ENCODE results near the gene PRF1. TPM values are rescaled to one million over a fixed set of nuclear protein-coding genes. Genes with fewer than 3 reads are reported as not detected.
"Not testable (repeated sequence)": the region's sequence is repeated elsewhere in the genome, so short reads cannot be mapped to it uniquely, and the experiment has no call there.

The PRF1 gene
- total RNA-seq, 1 donor from 2014 or later, result 7.5 TPM

DNA sequence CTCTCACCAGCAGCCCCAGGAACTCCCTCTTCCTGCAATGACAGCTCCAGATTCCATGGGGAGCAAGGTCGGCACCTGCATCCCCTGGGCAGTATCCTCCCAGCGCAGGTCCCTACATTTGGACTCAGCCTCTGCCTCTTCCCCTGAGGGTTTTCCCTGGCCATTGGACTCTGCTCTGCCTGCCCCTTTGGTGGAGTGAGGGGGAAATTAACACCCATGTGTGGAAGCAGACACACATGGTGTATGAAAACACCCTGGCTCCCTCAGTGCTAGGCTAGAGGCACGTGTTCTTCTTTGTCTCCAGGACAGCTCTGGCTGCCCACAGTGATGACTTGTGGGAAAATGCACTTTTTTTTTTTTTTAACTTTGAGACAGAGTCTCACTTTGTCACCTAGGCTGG lies 8.4 kb downstream of the PRF1 start:
- no peak for DNase-seq (ENCODE audit: low spot score)

DNA sequence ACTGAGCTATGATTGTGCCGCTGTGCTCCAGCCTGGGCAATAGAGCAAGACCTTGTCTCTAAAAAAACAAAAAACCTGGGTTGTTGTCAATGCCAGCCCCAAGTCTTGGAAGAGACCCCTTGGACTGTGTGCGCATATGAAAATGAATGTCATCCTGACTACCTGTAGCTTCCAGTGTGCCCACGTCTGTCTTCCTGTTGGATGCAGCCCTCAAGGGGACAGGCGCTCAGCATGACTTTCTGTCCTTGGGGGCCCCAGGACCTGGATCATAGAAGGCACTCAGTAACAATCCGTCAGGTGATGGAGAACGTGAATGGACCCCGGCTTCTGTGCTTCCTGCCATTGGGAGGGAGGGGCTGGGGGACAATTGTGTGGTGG lies 9.0 kb downstream of the PRF1 start:
- no peak for DNase-seq (ENCODE audit: low spot score)

DNA sequence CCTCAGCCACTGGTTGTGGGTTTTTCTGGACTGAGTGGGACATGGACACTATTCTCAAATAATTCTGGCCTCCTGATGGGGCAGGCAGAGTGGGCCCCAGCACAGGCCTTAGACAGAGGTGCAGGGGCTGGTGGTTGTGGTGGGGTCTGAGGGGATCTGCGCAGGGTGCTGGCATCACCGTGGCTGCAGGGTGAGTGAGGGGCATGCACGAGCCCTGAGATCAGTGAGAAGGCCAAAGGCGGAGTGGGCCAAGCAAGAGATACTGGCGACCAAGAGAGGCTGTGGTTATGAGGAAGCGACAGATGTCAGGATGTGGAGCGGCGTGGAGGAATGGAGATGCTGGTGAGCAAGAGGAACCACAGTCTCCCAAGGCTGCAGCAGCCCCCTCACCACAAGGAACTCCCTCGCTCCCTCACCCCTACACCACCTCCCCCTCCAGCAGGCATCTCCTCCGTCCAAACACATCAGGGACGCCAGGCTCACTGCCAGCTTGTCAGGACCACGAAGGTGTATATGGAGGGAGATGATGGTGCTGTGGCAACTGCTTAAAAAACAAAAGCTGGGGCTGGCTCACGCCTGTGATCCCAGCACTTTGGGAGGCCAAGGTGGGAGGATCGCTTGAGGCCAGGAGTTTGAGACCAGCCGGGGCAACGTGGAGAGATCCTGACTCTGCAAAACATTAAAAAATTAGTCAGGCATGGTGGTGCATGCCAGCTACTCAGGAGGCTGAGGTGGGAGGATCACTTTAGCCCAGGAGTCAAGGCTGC lies 9.6 kb downstream of the PRF1 start:
- DNase-seq (ENCODE audit: low spot score), result no peak

DNA sequence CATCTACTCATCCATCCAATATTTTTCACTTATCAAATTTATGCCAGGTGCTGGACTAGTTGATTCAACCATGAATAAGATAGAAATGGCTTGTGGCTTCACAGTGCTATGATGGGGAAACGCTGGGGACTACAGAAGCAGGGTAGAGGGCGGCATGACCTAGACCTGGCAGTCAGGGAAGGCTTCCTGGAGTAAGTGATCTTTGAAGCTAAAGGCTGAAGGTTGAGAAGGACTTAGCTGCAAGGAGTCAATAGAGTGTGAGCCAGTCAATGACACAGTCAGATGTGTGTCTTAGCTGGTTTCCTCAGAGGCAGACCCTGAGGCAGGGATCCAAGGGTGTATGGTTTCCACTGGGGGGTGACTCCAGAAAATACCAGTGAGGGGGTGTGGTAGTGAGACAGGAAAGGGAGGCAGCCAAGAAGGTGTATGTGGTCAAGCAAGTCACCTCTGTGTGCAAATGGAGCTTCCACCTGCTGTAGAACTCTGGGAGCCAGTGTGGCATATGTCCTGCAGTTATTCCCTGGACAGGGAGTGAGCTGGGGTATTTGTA lies 10.3 kb downstream of the PRF1 start:
- no peak for DNase-seq (ENCODE audit: low spot score)

DNA sequence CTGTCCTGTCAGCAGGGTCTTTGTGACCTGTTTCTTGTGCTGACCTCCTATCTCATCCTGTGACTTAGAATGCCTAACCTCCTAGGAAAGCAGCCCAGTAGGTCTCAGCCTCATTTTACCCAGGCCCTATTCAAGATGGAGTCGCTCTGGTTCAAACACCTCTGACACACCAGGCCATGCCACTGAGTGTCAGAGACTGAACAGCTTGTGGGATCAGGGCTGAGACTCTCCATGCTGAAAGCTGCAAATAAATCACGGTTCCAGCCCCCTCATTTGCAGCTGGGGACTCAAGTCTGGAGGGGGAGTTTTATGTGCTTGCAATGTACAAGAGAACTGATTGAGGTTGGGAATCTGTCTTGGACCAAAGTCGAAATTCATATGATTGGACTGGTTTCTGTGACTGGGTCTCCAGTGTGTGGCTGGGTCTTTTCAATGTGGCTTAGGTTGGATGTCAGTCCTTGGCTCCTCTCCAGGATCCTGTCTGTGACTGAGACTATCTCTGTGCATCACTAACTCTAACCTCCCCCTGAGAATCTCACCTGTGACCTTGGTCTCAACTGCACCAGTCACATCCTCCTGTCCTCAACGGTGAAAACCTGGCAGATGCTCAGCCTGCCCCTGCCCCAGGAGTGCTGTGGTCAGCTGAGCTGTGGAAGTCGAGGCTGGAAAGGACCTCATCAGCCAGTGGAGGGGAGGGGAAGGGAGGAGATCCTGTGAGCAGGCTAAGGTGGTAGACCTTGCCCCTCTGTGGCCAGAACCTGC lies 11.7 kb downstream of the PRF1 start:
- DNase-seq (ENCODE audit: low spot score), result no peak

DNA sequence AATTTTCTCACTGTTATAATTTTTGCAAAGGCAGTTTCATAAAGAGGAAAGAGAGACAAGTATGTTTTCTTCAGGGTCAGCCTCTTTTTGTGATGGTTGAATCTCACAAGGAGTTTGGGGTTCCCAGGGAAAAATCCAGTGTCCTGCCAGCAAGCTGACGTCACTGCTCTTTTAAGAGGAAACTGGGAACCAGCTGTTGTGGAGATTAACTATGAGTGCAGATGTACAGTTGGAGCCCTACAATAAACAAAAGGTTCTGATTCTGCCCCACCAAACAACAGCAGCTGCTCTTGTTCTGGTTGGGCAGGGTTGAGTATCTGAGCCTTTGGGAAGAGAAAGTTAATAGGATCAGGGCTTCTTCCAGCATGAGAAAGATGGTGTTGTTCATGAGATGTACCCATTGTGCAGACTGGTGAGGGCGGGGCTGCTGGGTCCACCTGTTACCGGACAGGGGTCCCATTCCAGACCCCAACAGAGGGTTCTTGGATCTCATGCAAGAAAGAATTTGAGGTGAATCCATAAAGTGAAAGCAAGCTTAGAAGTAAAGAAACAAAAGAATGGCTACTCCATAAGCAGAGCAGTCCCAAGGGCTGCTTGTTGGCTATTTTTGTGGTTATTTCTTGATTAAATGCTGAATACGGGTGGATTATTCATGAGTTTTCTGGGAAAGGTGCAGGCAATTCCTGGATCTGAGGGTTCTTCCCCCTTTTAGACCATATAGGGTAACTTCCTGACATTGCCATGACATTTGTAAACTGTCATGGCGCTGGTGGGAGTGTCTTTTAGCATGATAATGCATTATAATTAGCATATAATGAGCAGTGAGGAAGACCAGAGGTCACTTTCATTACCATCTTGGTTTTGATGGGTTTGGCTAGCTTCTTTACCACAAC lies 12.5 kb downstream of the PRF1 start:
- DNase-seq (ENCODE audit: low spot score), result peak; percentile 74

DNA sequence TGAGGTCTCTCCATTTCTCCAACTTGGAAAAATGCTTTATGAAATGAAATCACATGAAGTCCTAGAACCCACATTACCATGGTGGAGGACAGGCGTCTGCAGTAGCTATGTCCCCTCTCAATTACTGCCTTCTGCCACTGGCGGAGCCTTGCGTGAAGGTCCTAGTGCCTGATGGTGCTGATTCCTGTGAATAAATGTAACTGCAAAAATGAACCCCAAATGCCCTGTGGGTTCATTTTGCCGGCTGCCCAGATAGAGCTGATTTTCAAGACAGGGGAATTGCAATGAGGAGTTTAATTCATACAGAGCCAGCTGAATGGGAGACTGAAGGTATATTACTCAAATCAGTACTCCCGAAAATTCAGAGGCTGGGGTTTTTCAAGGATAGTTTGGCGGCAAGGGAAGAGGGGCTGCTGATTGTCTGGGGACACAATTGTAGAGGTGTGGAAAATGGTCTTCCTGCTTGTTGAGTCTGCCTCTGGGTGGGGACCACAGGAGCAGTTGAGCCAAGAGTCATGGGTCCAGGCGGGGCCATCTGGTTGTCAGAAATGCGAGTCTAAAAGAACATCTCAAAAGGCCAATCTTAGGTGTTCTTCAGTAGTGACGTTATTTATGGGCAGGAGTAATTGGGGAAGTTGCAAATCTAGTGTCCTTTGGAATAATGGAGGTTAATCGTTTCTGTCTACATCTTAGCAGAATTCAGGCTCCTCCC lies 13.5 kb downstream of the PRF1 start:
- no peak for DNase-seq (ENCODE audit: low spot score)

DNA sequence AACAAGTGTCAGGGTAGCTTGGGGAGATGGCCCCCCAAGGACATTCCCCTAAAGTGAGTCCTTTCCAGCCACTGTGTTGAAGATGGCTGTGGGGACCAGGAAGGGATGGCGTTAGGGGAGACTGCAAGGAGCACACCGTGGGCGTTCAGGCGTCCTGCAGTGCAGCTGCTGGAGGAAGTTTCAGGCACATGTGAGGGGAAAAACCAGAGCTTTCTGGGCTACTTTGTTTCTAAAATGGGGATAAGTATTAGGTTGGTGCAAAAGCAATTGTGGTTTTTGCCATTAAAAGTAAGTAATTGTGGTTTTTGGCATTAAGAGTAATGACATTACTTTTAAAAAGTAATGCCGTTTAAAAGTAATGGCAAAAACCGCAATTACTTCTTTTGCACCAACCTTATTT lies 14.3 kb downstream of the PRF1 start:
- DNase-seq (ENCODE audit: low spot score), result no peak

DNA sequence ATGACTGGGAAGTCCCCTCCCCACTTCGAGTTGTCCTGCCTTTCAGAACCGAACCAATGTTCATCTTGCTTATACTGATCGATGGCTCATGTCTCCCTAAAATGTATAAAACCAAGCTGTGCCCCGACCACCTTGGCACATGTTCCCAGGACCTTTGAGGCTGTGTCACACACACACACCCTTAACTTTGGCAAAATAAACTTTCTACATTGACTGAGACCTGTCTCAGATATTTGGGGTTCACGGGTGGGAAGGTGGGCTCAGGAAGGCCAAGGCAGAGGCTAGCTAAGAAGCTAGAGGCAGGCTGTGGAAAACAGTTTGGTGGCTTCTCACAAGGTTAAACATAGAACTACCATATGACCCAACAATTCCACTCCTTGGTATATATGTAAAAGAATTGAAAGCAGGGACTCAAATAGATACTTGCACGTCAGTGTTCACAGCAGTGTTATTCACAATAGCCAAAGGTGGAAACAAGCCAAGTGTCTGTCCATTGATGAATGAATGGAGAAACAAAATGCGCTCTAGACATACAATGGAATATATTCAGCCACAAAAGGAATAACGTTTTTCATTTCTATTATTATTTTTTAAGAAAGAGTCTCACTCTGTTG lies 15.4 kb downstream of the PRF1 start:
- DNase-seq (ENCODE audit: low spot score), result no peak

DNA sequence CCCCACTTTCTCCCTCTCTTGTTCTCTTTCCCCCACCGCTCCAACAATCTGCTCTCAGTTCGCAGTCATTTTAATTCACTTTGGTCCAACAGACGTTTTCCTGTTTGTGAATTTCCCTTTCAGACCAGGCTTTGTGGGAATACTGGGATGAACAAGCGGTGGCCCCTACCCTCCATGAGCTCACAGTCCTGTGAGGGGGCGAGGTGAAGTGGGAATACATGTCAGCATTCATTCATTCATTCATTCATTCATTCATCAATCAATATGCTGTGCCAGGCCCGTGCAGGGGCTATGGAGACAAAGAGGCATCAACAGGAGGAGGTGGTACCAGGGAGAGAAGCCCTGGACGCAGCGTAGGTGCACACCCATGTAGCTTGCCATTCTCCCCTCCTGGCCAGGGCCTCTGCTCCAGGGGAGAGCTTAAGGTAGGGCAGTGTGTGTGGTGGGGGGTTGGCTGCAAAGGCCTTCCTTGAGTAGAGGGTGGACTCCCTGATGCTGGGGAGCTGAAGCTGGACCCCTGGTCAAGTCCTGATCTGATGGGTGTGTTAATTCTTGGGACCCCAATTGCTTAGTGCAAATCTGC lies 16.1 kb downstream of the PRF1 start:
- no peak for DNase-seq (ENCODE audit: low spot score)

DNA sequence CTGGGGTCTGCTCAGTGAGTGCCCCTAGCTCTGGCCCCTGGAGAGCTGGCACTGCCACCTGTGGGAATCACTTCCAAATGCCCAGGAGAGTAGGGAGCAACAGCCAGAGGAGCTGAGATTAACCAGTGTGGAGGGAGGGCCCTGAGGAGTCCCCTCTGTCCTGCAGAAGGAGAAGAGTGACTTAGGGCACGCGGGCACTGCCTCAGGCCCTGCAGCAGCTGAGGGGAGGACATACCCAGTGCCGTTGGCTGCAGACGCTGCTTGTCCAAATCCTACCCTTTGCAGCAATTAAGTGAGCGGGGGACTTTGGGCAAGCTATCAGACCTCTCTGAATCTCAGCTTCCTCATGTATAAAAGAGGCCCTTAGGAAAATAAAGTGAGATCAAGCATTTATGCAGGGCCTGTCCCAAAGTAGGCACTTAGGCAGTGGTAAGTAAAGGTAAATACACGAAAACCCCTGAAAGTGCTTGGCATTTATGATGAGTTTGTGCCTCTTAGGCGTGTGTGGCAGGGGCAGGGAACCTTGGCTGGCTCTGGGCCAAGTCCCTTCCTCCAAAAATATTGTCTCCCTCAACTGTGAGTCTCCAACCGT lies 16.9 kb downstream of the PRF1 start:
- no peak for DNase-seq (ENCODE audit: low spot score)

DNA sequence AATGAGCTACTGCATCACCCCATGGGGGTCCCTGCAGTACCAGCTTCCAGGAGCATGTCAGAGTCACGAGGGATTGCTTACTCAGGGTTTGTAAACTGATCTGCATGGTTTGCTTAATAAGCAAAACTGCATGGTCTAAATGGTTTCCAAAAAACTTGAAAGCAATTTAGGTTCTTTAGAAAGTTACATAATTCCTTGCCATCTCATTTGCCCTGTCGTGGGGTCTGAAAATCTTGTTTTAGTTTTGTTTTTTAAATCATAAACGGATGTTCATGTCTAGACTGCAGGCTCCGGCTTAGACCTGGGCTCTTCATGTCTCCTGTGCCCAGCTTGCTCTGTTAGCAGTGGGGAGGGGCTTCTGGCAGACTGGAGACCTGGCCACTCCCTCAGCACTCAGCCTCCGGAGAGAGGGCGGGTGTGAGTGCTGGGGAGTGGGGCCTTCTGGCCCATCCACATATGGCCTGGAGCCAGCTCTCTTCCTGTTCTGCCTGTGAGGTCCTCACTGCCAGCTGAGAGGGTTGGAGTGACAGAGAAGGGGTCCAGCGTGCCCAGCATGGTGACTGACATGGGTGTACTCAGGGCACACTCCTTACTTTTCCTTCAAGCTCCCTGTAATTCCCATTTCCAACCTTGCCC lies 17.5 kb downstream of the PRF1 start:
- peak; percentile 79 for DNase-seq (ENCODE audit: low spot score)

DNA sequence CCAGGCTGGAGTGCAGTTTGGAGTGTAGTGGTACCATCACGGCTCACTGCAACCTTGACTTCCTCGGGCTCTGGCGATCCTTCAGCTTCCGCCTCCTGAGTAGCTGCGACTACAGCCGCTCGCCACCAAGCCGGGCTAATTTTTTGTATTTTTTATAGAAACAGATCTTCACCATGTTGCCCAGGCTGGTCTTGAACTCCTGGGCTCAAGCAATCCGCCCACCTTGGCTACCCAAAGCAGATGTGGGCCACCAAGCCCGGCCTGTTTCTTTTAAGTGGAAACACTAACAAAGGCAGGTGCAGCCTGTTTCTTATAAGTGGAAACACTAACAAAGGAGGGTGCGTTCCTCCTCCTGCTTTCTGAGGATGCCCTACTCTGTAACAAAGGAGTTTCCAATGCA lies 18.2 kb downstream of the PRF1 start:
- no peak for DNase-seq (ENCODE audit: low spot score)

DNA sequence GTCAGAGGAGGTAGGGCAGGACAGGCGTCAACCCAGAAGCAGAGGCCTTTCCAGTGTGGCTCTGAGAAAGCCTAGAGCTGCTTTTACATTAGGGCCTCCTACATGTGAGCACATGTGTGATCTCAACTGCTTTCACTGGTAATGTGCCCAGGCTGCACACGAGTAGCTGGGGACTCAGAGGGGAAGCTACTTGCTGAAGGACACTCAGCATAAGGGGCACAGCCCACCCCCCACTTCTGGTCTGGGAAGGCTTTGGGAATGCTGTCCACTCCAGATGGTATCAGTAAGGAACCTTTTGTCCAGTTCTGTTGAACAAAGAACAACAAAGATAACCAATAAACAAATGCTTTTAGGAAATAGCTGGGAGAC lies 18.9 kb downstream of the PRF1 start:
- no peak for DNase-seq (ENCODE audit: low spot score)

DNA sequence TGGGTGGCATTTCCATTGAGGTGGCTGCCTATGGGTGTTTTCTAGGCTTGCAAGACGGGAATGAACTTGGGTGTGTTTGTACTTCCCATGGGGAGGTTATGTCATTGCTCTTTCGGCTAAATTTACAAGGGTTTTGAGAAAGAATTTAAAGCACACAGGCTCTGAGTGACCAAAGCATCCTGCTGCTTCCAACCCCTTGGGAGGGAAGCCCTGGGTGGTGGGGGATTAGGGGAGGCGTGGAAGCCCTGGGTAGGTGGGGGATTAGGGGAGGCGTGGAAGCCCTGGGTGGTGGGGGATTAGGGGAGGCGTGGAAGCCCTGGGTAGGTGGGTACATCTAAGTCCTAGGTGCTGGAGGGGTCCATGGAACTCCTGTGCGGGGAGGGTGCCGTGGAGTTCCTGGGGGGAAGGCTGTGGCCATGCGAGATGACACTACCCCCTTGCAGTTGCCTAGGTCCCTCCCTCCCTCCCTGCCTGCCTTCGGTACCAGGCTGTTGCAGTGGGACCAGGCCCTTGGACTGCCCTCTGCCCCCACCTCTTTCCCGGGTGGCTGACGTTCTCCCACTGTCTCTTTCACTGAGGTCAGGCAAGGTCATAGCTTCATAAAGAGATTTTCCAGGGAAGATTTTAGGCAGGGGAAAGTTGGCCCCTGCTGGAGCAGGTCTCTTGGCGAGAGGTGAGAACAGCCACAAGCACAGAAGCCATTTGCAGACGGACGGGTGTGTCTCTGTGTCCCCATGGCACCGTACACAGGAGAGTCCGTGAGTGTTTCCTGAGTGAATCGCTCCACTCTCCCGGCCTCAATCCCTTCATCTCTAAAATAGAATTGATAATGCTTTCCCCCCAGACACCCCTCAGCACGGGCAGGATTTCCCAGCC lies 19.5 kb downstream of the PRF1 start:
- no peak for DNase-seq (ENCODE audit: low spot score)

DNA sequence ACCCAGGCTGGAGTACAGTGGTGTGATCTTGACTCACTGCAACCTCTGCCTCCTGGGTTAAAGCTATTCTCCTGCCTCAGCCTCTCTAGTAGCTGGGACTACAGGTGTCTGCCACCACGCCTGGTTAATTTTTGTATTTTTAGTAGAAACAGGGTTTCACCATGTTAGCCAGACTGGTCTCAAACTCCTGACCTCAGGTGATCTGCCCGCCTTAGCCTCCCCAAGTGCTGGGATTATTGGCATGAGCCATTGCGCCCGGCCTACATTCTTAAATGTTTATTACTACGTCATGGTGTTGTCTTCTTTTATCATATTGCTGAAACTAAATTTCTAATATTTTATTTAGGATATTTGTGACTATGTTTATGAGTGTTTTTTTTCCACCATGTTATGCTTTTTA lies 21.4 kb downstream of the PRF1 start:
- DNase-seq (ENCODE audit: low spot score), result not testable (repeated sequence)

DNA sequence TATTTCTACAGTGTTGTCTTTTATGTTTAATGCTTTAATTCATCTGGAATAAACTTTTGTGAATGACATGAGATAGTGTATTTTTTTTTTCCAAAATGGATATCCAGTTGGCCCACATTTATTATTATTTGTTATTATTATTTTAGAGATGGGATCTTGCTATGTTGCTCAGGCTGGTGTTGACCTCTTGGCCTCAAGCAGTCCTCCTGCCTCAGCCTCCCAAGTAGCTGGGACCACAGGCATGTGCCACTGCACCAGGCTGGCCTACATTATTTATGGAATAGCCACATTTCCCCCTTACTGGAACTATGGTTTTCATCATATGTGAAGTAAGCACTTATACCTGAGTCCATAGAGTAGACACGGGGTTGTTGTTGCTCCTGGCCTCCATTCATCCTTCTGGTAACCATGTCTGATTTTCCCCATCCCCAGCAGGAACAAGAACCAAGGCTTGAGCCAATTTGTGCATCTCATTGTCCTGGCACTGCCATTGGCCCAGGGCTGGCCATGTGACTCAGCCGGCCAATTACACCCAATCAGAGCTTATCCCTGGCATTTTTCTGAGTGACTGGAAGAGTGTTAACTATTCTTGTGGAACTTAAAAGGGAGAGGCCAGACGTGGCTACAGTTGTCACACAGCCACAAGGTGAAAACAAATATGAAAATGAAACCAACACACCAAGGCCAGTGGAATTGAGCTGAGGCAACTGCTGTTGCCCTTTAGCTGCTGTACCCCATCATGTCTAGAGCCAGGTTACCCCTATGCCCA lies 23.1 kb downstream of the PRF1 start:
- DNase-seq (ENCODE audit: low spot score), result no peak
